ENCODE data around the gene CALML6.

DNA sequence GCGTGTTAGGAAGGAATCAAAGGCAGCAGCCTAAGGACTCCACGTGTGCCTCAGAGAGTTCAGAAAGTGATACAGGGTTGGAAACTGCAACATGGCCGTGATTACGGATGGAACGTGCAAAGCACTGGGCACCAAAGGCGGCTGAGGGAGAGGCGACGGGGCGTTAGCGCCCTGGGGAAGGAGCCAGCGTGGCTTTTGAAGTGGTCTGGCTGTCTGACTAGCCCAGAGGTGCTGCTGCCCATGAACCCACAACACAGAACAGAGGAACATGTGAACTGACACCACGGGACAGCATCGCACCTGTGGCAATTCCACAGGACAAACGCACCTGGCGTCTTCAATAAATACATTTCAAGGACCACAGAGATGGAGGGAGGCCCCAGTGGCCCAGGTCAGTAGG lies 22.0 kb downstream of the CALML6 start:
- TF ChIP-seq POLR2A (IDR thresholded peaks at IDR 0.05), result no peak
- TF ChIP-seq, protein P1, sequence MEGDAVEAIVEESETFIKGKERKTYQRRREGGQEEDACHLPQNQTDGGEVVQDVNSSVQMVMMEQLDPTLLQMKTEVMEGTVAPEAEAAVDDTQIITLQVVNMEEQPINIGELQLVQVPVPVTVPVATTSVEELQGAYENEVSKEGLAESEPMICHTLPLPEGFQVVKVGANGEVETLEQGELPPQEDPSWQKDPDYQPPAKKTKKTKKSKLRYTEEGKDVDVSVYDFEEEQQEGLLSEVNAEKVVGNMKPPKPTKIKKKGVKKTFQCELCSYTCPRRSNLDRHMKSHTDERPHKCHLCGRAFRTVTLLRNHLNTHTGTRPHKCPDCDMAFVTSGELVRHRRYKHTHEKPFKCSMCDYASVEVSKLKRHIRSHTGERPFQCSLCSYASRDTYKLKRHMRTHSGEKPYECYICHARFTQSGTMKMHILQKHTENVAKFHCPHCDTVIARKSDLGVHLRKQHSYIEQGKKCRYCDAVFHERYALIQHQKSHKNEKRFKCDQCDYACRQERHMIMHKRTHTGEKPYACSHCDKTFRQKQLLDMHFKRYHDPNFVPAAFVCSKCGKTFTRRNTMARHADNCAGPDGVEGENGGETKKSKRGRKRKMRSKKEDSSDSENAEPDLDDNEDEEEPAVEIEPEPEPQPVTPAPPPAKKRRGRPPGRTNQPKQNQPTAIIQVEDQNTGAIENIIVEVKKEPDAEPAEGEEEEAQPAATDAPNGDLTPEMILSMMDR (IDR thresholded peaks at IDR 0.05 in 8 of 11, conservative IDR thresholded peaks at IDR 0.05 in 3 of 11), result no peak

Measured in spleen (tissue), 7 donors.